ENCODE data around the gene NOC2L. TPM values are rescaled to one million over a fixed set of nuclear protein-coding genes. Genes with fewer than 3 reads are reported as not detected.
A peak's percentile ranks its signal among the peaks of the same experiment; 100 is the strongest.

NOC2L gene
- total and polyA plus RNA-seq, 9 of the 15 experiments (the other 6 are each of a cell fraction or from before 2014, with no cell fraction given) = 4.0 to 410 (median 200) TPM

DNA sequence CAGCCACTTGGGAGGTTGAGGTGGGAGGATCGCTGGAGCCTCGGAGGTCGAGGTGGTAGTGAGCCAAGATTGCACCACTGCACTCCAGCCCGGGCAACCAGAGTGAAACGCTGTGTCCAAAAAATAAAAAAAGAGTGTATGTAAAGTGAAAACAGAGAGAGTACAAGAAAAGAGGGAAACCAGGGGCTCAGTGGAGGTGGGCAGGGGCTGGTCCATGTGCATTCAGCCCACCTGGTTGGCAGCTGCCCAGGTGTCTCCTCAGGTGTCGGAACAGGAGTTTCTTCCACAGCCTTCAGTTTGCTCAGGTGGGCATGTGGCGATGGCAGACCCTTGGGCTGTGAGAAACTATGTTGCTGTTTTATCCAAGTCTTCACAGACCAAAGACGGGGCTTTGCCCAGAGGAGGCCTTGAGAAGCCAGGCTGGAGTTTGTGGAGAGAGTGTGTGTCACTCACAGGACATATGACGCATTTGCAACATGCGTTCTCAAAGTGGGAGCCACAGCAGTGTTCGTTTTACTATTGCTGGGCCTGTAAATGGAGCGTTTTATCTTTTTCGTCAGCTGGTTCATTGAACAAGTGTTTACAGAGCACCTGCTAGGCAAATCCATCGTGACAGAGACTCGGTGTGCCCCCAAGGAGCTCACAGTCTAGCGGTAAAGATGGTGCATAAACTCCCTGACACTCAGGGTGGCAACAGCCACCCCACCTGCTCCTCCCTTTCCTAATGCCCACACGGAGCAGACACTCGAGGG is 57.8 kb downstream of the NOC2L start:
- FAIRE-seq = no peak
- TF ChIP-seq, protein P1, sequence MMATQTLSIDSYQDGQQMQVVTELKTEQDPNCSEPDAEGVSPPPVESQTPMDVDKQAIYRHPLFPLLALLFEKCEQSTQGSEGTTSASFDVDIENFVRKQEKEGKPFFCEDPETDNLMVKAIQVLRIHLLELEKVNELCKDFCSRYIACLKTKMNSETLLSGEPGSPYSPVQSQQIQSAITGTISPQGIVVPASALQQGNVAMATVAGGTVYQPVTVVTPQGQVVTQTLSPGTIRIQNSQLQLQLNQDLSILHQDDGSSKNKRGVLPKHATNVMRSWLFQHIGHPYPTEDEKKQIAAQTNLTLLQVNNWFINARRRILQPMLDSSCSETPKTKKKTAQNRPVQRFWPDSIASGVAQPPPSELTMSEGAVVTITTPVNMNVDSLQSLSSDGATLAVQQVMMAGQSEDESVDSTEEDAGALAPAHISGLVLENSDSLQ (IDR thresholded peaks at IDR 0.05) = peak; percentile 55
- TF ChIP-seq, protein P2, sequence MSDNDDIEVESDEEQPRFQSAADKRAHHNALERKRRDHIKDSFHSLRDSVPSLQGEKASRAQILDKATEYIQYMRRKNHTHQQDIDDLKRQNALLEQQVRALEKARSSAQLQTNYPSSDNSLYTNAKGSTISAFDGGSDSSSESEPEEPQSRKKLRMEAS (CRISPR knock-in tag; IDR thresholded peaks at IDR 0.05) = 0 out of 2 replicates have a peak, but pooled peaks have one; percentile 21
- TF ChIP-seq CEBPG (CRISPR knock-in tag; IDR thresholded peaks at IDR 0.05) (no peak), CEBPG (tag; conservative IDR thresholded peaks at IDR 0.05 in 1 of 2, IDR thresholded peaks at IDR 0.05 in 1 of 2) (no peak)
- Histone ChIP-seq H3K9me1 (ENCODE audit: control insufficient read depth, insufficient read depth, low read length) (no peaks in the 10 kb centered on the region), H3K4me2 (ENCODE audit: insufficient read depth, low read length) (no peak overlapping the region), H4K20me1 (replicated peaks; ENCODE audit: control insufficient read depth, insufficient read depth, low read length) (no peaks in the 10 kb centered on the region; the same call in 1 of the 2 replicates), H3K27ac (ENCODE audit: extremely low read depth, low read depth, low read length) (no peak overlapping the region), H3K4me3 (no peak overlapping the region), H3K4me1 (replicated peaks in 1 of 2; ENCODE audit: control insufficient read depth in 2 of 2, insufficient read depth in 2 of 2, low read length in 2 of 2) (peaks cover 4 to 48% of the 10 kb centered on the region in 2 experiments; a peak in 4 of 5 replicates), H3K36me3 (ENCODE audit: control insufficient read depth, insufficient read depth, low read length) (no peaks in the 10 kb centered on the region), H3K9me3 (replicated peaks; ENCODE audit: control insufficient read depth, insufficient read depth, low read depth, low read length) (no peaks in the 10 kb centered on the region), H3K27me3 (ENCODE audit: control insufficient read depth in 2 of 2, insufficient read depth in 2 of 2, low read length in 2 of 2) (peaks cover 29 to 41% of the 10 kb centered on the region in 2 experiments), H2AFZ (ENCODE audit: low read depth, low read length) (no peak overlapping the region), H3K9ac (ENCODE audit: insufficient read depth in 1 of 2, low read depth in 2 of 2, low read length in 2 of 2) (0 out of 4 replicates have a peak overlapping the region, but pooled peaks of 1 of the 2 experiments have one; percentile 37), H3K79me2 (ENCODE audit: control insufficient read depth, insufficient read depth, low read length) (no peaks in the 10 kb centered on the region)
- CTCF ChIA-PET (ENCODE audit: low intra/inter-chr PET ratio) = no interaction called here
- BruUV-seq (replicated peaks) = no TSS peak
- POLR2A ChIA-PET = no interaction called here
- in situ Hi-C loops (cut with MboI) = no loop called here
- 28% methylated on average over 18 of the region's 18 CpGs for WGBS (ENCODE audit: insufficient coverage, low coverage, missing lambda C conversion rate)
- intact Hi-C loops (cut with micrococcal nuclease) = no loop called here
- DNase-seq (ENCODE audit: extremely low read depth in 1 of 4, low spot score in 3 of 4) = peak in 2 of 4 experiments; percentile 7
- no peak for ATAC-seq
